Endothelial cell of umbilical vein (primary cell): ENCODE data around the gene SH3PXD2A.

Source experiments
- POLR2AphosphoS5 ChIP-seq: IDR thresholded peaks from 2 replicates; pipeline ENCODE4 v1.6.1; 2012; ENCODE audit warnings: low read depth, mild to moderate bottlenecking, control low read depth, low read length, moderate library complexity; ENCODE audit not compliant: insufficient read depth
- TF ChIP-seq, protein P1 (sequence below), 2 donors: IDR thresholded peaks; 1 replicate in 1 of 2; 2 replicates in 1 of 2; pipeline ENCODE4 v1.5.1; 2011; ENCODE audit warnings: low read length in 2 of 2, mild to moderate bottlenecking in 2 of 2, moderate library complexity in 2 of 2, control low read depth in 1 of 2, inconsistent platforms in 1 of 2, low read depth in 1 of 2; ENCODE audit not compliant: insufficient read depth in 1 of 2; ENCODE audit errors: extremely low read depth in 1 of 2

DNA sequence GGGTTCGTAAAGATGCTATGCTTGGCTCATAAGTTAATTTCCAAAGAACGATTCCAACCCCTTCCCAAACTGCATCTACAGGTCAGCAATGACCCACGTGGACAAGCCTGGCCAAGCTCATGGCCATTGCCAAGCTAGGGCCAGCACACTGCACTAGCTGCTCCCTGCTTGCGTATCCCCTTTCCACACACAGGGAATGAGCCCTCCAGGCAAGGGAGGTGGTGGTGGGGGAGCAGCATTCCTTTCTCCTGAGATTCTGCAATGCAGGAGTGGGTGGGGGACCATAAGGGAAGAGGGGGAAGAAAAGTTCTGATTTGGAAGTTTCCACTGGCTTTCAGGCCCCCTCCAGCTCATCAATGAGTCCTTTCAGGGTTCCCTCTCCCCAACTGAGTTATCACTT, 56.0 kb downstream of the SH3PXD2A start:
- TF ChIP-seq, protein P1, sequence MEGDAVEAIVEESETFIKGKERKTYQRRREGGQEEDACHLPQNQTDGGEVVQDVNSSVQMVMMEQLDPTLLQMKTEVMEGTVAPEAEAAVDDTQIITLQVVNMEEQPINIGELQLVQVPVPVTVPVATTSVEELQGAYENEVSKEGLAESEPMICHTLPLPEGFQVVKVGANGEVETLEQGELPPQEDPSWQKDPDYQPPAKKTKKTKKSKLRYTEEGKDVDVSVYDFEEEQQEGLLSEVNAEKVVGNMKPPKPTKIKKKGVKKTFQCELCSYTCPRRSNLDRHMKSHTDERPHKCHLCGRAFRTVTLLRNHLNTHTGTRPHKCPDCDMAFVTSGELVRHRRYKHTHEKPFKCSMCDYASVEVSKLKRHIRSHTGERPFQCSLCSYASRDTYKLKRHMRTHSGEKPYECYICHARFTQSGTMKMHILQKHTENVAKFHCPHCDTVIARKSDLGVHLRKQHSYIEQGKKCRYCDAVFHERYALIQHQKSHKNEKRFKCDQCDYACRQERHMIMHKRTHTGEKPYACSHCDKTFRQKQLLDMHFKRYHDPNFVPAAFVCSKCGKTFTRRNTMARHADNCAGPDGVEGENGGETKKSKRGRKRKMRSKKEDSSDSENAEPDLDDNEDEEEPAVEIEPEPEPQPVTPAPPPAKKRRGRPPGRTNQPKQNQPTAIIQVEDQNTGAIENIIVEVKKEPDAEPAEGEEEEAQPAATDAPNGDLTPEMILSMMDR (IDR thresholded peaks at IDR 0.05; ENCODE audit: extremely low read depth in 1 of 2, insufficient read depth in 1 of 2, low read depth in 1 of 2, low read length in 2 of 2), result no peak
- TF ChIP-seq POLR2AphosphoS5, result no peak
